Ectodermal cell (in vitro differentiated cells): ENCODE data around the gene TSPOAP1.
"Not testable (repeated sequence)": the region's sequence is repeated elsewhere in the genome, so short reads cannot be mapped to it uniquely, and the experiment has no call there.

Experiments
- H3K27ac ChIP-seq: 2 replicates; pipeline ENCODE4 v1.7.0; 2013; ENCODE audit warnings: mild to moderate bottlenecking, low read depth, low read length; ENCODE audit not compliant: insufficient read depth, poor library complexity, severe bottlenecking
- H3K27me3 ChIP-seq: 2 replicates; pipeline ENCODE4 v1.7.0; 2013; ENCODE audit warnings: mild to moderate bottlenecking, low read length; ENCODE audit not compliant: insufficient read depth, control insufficient read depth, poor library complexity, severe bottlenecking
- H3K36me3 ChIP-seq: one replicate; pipeline ENCODE4 v1.7.0; 2013; ENCODE audit warnings: low read length; ENCODE audit not compliant: control insufficient read depth, insufficient read depth
- H3K4me1 ChIP-seq: one replicate; pipeline ENCODE4 v1.7.0; 2013; ENCODE audit warnings: low read length; ENCODE audit not compliant: control insufficient read depth, insufficient read depth
- H3K4me3 ChIP-seq: 2 replicates; pipeline ENCODE4 v1.7.0; 2013; ENCODE audit warnings: low read depth, low read length, control low read depth; ENCODE audit not compliant: insufficient read depth
- H3K9me3 ChIP-seq: 2 replicates; pipeline ENCODE4 v1.7.0; 2013; ENCODE audit warnings: mild to moderate bottlenecking, low read length, moderate library complexity; ENCODE audit not compliant: control insufficient read depth
- WGBS, 2 experiments: methylation state at CpG; one replicate each; pipeline ENCODE4 v1.1.7; 2013; ENCODE audit warnings: missing lambda C conversion rate in 2 of 2; 5-methylcytosine and 5-hydroxymethylcytosine counted together

TSPOAP1 gene

GRCh38 chr17:58351182-58351581, 22.6 kb upstream of the TSPOAP1 start:
- 76 to 84% methylated on average over 3 to 4 of the region's 4 CpGs for WGBS, 2 experiments

GRCh38 chr17:58348038-58348437, 19.4 kb upstream of the TSPOAP1 start:
- peaks cover 48% of the 10 kb centered on the region for H3K36me3 ChIP-seq
- H3K27ac ChIP-seq, result no peak overlapping the region
- no peaks in the 10 kb centered on the region for H3K9me3 ChIP-seq
- 91 to 100% methylated on average over 1 of the region's 1 CpG for WGBS, 2 experiments
- no peaks in the 10 kb centered on the region for H3K27me3 ChIP-seq
- H3K4me1 ChIP-seq, result peaks cover 8% of the 10 kb centered on the region
- no peak overlapping the region for H3K4me3 ChIP-seq

More at GRCh38 chr17:58351182-58351581, 22.6 kb upstream of the TSPOAP1 start:
- H3K4me3 ChIP-seq, result peak overlapping the region; percentile 96
- no peaks in the 10 kb centered on the region for H3K9me3 ChIP-seq
- no peaks in the 10 kb centered on the region for H3K27me3 ChIP-seq
- H3K36me3 ChIP-seq, result peaks cover 28% of the 10 kb centered on the region
- peaks cover 21% of the 10 kb centered on the region for H3K4me1 ChIP-seq
- no peak overlapping the region for H3K27ac ChIP-seq

- Histone ChIP-seq H3K4me3 (no peak overlapping the region), H3K27me3 (no peaks in the 10 kb centered on the region), H3K36me3 (peaks cover 48% of the 10 kb centered on the region), H3K9me3 (no peaks in the 10 kb centered on the region), H3K27ac (no peak overlapping the region), H3K4me1 (no peaks in the 10 kb centered on the region)
- 71 to 73% methylated on average over 4 of the region's 4 CpGs for WGBS, 2 experiments
Measured at GRCh38 chr17:58345500-58345899, 16.9 kb upstream of the TSPOAP1 start.

GRCh38 chr17:58344791-58345157, 16.2 kb upstream of the TSPOAP1 start:
- WGBS, 2 experiments, result 77 to 87% methylated on average over 2 of the region's 2 CpGs
- Histone ChIP-seq H3K4me1 (no peaks in the 10 kb centered on the region), H3K27me3 (no peaks in the 10 kb centered on the region), H3K9me3 (no peaks in the 10 kb centered on the region), H3K36me3 (peaks cover 46% of the 10 kb centered on the region), H3K4me3 (no peak overlapping the region), H3K27ac (no peak overlapping the region)

GRCh38 chr17:58344047-58344790, 15.6 kb upstream of the TSPOAP1 start:
- Histone ChIP-seq H3K4me1 (peaks cover 3% of the 10 kb centered on the region), H3K4me3 (no peak overlapping the region), H3K27ac (no peak overlapping the region), H3K9me3 (no peaks in the 10 kb centered on the region), H3K36me3 (peaks cover 41% of the 10 kb centered on the region), H3K27me3 (no peaks in the 10 kb centered on the region)
- WGBS, 2 experiments, result 91 to 93% methylated on average over 9 of the region's 9 CpGs

- no peak overlapping the region for H3K4me3 ChIP-seq
- no peak overlapping the region for H3K27ac ChIP-seq
- H3K36me3 ChIP-seq, result peaks cover 38% of the 10 kb centered on the region
- WGBS, 2 experiments, result 94% methylated on average over 4 of the region's 4 CpGs
- H3K9me3 ChIP-seq, result no peaks in the 10 kb centered on the region
- peaks cover 14% of the 10 kb centered on the region for H3K4me1 ChIP-seq
- no peaks in the 10 kb centered on the region for H3K27me3 ChIP-seq
Measured at GRCh38 chr17:58343131-58343530, 14.5 kb upstream of the TSPOAP1 start.

GRCh38 chr17:58341861-58342475, 13.4 kb upstream of the TSPOAP1 start:
- peaks cover 26% of the 10 kb centered on the region for H3K36me3 ChIP-seq
- peaks cover 26% of the 10 kb centered on the region for H3K4me1 ChIP-seq
- H3K4me3 ChIP-seq, result no peak overlapping the region
- no peaks in the 10 kb centered on the region for H3K9me3 ChIP-seq
- H3K27me3 ChIP-seq, result no peaks in the 10 kb centered on the region
- no peak overlapping the region for H3K27ac ChIP-seq
- 88 to 91% methylated on average over 4 of the region's 4 CpGs for WGBS, 2 experiments

GRCh38 chr17:58341136-58341860, 12.7 kb upstream of the TSPOAP1 start:
- H3K27ac ChIP-seq, H3K9me3 ChIP-seq, H3K4me3 ChIP-seq, H3K27me3 ChIP-seq: not testable (repeated sequence)
- peaks cover 21% of the 10 kb centered on the region for H3K36me3 ChIP-seq
- H3K4me1 ChIP-seq, result peaks cover 26% of the 10 kb centered on the region
- 93 to 95% methylated on average over 11 of the region's 11 CpGs for WGBS, 2 experiments

- Histone ChIP-seq H3K9me3 (no peaks in the 10 kb centered on the region), H3K36me3 (peaks cover 13% of the 10 kb centered on the region), H3K27me3 (no peaks in the 10 kb centered on the region), H3K4me3 (no peak overlapping the region), H3K27ac (no peak overlapping the region), H3K4me1 (peaks cover 26% of the 10 kb centered on the region)
- 82 to 84% methylated on average over 5 of the region's 5 CpGs for WGBS, 2 experiments
Measured at GRCh38 chr17:58340405-58340876, 11.8 kb upstream of the TSPOAP1 start.

- H3K4me1 ChIP-seq, result peaks cover 26% of the 10 kb centered on the region
- no peaks in the 10 kb centered on the region for H3K27me3 ChIP-seq
- H3K4me3 ChIP-seq, result no peak overlapping the region
- H3K9me3 ChIP-seq, result no peaks in the 10 kb centered on the region
- WGBS, 2 experiments, result 94% methylated on average over 6 of the region's 6 CpGs
- H3K36me3 ChIP-seq, result peaks cover 7% of the 10 kb centered on the region
- H3K27ac ChIP-seq, result no peak overlapping the region
Measured at GRCh38 chr17:58339755-58340404, 11.3 kb upstream of the TSPOAP1 start.
